GM12865 (cell line): Measurements from ENCODE around the gene OGFOD3.

Experiments used
- DNase-seq: peaks from one replicate; pipeline ENCODE4 v3.0.0; 2010; ENCODE audit warnings: low read depth
- H3K4me3 ChIP-seq: 2 replicates; pipeline ENCODE4 v1.5.1; 2011; ENCODE audit warnings: mild to moderate bottlenecking, low read depth, low read length, control low read depth
- TF ChIP-seq, protein P1 (sequence below): IDR thresholded peaks from 2 replicates; pipeline ENCODE4 v1.5.1; 2011; ENCODE audit warnings: low read length, control low read depth, low read depth, inconsistent platforms; ENCODE audit not compliant: insufficient read depth; ENCODE audit errors: missing control alignments

The OGFOD3 gene

DNA sequence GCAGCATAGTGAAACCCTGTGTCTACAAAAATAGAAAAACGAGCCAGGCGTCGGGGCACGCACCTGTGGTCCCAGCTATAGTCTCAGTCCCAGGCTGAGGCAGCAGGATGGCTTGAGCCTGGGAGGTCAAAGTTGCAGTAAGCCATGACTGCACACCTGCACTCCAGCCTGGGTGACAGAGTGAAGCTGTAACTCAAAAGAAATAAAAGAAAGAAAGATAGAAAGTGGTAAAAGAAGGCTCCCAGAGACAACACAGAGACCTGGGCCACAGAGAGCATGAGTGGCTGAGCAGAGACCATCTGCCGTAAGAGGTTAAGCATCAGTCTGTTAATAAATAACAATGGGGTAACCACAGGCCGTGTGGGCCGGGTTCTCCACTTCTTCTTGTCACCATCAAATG lies 15.5 kb downstream of the OGFOD3 start:
- TF ChIP-seq, protein P1, sequence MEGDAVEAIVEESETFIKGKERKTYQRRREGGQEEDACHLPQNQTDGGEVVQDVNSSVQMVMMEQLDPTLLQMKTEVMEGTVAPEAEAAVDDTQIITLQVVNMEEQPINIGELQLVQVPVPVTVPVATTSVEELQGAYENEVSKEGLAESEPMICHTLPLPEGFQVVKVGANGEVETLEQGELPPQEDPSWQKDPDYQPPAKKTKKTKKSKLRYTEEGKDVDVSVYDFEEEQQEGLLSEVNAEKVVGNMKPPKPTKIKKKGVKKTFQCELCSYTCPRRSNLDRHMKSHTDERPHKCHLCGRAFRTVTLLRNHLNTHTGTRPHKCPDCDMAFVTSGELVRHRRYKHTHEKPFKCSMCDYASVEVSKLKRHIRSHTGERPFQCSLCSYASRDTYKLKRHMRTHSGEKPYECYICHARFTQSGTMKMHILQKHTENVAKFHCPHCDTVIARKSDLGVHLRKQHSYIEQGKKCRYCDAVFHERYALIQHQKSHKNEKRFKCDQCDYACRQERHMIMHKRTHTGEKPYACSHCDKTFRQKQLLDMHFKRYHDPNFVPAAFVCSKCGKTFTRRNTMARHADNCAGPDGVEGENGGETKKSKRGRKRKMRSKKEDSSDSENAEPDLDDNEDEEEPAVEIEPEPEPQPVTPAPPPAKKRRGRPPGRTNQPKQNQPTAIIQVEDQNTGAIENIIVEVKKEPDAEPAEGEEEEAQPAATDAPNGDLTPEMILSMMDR = no peak
- no peak overlapping the region for H3K4me3 ChIP-seq
- peak; percentile 23 for DNase-seq

DNA sequence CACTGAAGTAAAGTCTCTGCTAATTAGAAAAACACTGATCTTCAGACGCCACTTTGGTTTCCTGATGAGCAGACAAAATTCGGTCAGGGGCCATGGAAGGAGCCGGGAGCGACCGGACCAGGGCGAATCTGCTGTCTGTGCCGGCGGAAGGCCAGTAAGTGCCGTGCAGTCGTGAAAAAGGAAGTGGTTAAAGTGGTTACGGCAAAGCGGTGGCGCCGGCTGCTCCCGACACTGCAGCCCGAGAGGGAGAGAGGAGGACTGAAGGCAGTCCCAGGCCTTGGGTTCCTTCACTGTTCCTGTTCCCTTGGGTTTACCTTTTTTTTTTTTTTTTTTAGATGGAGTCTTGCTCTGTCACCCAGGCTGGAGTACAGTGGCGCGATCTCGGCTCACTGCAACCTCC lies 17.6 kb downstream of the OGFOD3 start:
- TF ChIP-seq, protein P1 = no peak
- H3K4me3 ChIP-seq = no peak overlapping the region
- DNase-seq = peak; percentile 79

DNA sequence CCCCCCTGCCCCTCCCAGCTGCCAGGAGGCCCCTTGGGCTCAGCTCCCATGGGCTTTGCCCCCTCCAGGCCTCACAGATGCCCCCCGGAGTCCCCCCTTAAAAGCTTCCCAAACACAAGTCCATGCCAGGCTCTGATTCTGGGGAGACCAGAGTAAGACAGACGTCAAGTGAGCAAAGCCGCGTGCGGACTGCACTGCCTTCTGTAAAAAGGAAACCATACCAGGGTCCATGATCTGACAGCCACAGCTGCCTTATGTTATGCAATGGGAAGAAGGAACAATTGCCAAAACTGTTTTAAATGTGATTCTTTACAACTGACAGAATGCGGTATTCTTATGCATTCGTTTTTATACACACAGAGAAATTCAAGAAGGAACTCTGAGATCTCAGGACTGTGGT lies 18.2 kb downstream of the OGFOD3 start:
- no peak for DNase-seq
- TF ChIP-seq, protein P1 = no peak
- no peak overlapping the region for H3K4me3 ChIP-seq

DNA sequence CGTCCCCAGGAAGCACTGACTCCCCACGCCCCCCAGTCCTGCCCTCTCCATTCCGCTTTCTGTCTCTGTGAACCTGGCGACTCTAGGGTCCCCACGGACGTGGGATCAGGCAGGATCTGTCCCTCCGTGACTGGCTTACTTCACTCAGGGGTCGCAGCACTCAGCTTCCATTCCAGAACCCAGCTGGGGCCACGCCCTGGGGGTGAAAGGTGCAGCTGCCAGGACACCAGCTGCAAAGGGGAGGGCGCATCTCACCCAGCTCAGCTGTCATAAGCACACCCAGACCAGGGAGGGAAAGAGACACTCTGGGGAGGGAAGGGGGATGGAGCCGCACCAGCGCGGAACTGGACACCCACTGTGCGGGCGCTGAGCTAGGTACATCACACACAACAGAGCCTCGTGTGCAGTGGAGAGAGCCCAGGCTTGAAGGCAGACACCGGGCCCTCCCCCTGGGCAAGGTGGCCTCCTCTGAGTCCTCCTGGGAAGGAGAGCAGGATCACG lies 18.7 kb downstream of the OGFOD3 start:
- TF ChIP-seq, protein P1 = no peak
- no peak overlapping the region for H3K4me3 ChIP-seq
- DNase-seq = no peak

DNA sequence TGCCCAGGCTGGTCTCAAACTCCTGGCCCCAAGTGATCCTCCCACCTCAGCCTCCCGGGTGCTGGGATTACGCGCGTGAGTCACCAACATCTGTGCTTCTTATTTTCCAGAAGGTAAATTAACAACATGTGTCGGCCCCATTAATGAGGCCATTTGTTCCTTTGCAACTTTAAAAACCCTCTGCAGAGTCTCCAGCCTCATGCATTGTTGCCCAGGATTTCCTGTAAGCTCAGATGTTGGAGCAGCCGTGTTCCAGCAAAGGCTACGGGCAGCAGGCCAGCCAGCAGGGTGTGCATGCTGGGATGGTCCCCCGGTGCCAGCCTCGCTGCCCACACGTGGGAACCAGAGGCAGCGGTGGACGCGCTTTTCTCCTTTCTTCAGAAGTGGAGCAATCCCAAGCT lies 19.3 kb downstream of the OGFOD3 start:
- DNase-seq = no peak

DNA sequence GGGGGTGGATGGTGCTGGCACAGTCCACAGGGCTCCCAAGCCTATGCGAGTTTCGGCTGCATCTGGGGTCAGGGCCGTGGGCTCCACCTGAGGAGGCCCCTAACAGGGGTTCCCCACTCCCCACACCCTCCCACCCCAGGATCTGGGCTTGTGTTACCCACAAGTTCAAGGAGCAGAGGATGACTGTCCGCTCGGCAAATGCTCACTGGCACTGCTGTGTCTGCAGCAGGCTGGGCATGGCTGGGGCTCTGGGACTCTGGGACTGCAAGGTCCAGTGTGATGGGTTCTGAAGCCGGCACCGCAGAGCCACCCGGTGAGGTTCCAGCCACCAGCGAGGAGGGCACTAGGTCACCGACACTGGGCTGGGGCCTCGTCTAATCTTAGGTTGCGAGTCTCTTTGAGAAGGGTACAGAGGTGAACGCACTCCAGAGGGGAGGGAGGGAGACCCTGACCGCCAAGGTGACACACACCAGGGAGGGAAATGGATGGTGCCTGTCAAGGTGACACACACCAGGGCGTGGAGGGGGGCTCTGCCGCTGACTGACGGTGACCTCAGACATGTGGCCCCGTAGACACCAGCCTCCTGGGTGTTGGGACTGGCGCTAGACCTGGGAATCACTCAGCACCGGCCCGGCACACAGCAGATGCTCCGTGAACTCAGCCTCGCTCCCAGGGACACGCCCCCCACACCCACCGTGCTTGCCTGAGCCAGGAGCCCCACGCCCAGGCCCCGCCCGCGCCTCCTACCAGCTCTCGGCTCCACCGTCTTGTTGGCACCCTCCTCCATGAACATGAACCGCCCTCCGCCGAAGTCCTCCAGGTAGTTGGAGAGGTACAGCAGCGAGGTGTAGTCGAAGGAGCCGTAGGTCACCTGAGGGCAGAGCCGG lies 20.7 kb downstream of the OGFOD3 start:
- no peak overlapping the region for H3K4me3 ChIP-seq
- DNase-seq = no peak
- TF ChIP-seq, protein P1 = no peak

More for the DNA sequence above, 19.3 kb downstream of the OGFOD3 start:
- no peak overlapping the region for H3K4me3 ChIP-seq
- TF ChIP-seq, protein P1 = no peak
